DND-41 (cell line): Measurements from ENCODE around the gene NID2.

Experiments used
- CTCF ChIP-seq: IDR thresholded peaks from 2 replicates; pipeline ENCODE4 v1.5.1; 2012; ENCODE audit warnings: borderline replicate concordance, low read length, moderate library complexity, mild to moderate bottlenecking; ENCODE audit not compliant: poor library complexity, severe bottlenecking; ENCODE audit errors: extremely low read depth
- EZH2 ChIP-seq: IDR thresholded peaks from 3 replicates; pipeline ENCODE4 v1.6.1; 2012; ENCODE audit warnings: borderline replicate concordance, low read depth, mild to moderate bottlenecking, moderate library complexity, low read length, inconsistent platforms; ENCODE audit not compliant: severe bottlenecking

GRCh38 chr14:52033101-52033642, 35.7 kb downstream of the NID2 start:
- no peak for TF ChIP-seq CTCF
- TF ChIP-seq EZH2, result no peak
